Tibial nerve (tissue), 4 donors: ENCODE data around the gene PSMB11. TPM values are rescaled to one million over a fixed set of nuclear protein-coding genes. Genes with fewer than 3 reads are reported as not detected.

Experiments
- DNase-seq, 2 donors: peaks; one replicate each; pipeline ENCODE4 v3.0.0-alpha.2; 2019; ENCODE audit warnings: low spot score in 2 of 2
- H3K27ac ChIP-seq, 4 donors: fragments of 200-600 bp; sonication (generic) in 3 of 4; one replicate each; pipeline ENCODE4 v1.5.1; 2017 to 2019; ENCODE audit warnings: mild to moderate bottlenecking in 1 of 4
- H3K27me3 ChIP-seq, 2 donors: fragments of 200-600 bp; sonication (generic) in 1 of 2; one replicate each; pipeline versions ENCODE4 v1.5.1 to v1.6.0; 2017 to 2019
- H3K36me3 ChIP-seq, 3 donors: fragments of 200-600 bp; sonication (generic); one replicate each; pipeline ENCODE4 v1.5.1; 2018 to 2019
- H3K4me1 ChIP-seq, 4 donors: fragments of 200-600 bp; sonication (generic) in 3 of 4; one replicate each; pipeline ENCODE4 v1.5.1; 2017 to 2019
- H3K4me3 ChIP-seq, 4 donors: fragments of 200-600 bp; sonication (generic) in 3 of 4; one replicate each; pipeline ENCODE4 v1.5.1; 2017 to 2019; ENCODE audit warnings: mild to moderate bottlenecking in 1 of 4, moderate library complexity in 1 of 4
- H3K9me3 ChIP-seq, 4 donors: fragments of 200-600 bp; sonication (generic) in 3 of 4; one replicate each; pipeline ENCODE4 v1.5.1; 2017 to 2019
- EP300 ChIP-seq, 2 donors: sonication (generic); formaldehyde crosslinking; IDR thresholded peaks; one replicate each; pipeline ENCODE4 v1.6.1; 2017; ENCODE audit warnings: antibody characterized with exemption in 2 of 2, mild to moderate bottlenecking in 1 of 2
- POLR2A ChIP-seq, 2 donors: fragments of 450-650 bp; IDR thresholded peaks; one replicate each; pipeline ENCODE4 v1.6.1; 2017; ENCODE audit warnings: antibody characterized with exemption in 2 of 2, mild to moderate bottlenecking in 2 of 2, moderate library complexity in 2 of 2
- WGBS, 2 donors: methylation state at CpG; one replicate each; pipeline ENCODE4 v1.1.5; 2018; 5-methylcytosine and 5-hydroxymethylcytosine counted together
- total RNA-seq, 4 donors: library from RNA; depleted of rRNA; stranded (reverse); fragments of >200 nt; gene quantifications; one replicate each; pipeline ENCODE4 v1.1.0, GENCODE V29; 2016
- TF ChIP-seq, protein P1 (sequence below), 5 experiments: fragments of 200-600 bp in 3 of 5; fragments of 450-650 bp in 2 of 5; sonication (generic) in 3 of 5; IDR thresholded peaks; one replicate each; pipeline ENCODE4 v1.5.1; 2016 to 2019; ENCODE audit warnings: antibody characterized with exemption in 5 of 5, mild to moderate bottlenecking in 3 of 5, moderate library complexity in 2 of 5

Gene PSMB11
- total RNA-seq, 4 donors from 2014 or later, result not detected

DNA sequence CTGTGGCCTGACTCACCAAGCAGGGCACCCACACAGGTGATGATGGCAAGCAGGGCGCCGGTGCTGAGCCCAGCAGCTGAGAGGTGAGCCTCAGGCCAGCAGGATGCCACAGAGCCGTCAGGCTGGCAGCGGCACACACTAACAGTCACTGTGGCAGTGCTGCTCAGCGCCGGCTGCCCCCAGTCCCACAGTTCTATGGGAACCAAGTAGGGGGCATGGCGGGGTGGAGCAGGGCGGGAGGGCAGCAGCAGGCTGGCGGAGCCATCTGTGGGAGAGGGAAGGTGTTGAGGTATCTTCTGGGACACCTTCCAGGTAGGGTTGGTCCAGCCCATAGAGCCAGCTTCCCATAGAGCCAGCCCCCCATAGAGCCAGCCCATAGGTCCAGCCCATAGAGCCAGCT is 7.0 kb downstream of the PSMB11 start:
- Histone ChIP-seq H3K36me3 (no peaks in the 10 kb centered on the region), H3K4me1 (no peaks in the 10 kb centered on the region), H3K27me3 (no peaks in the 10 kb centered on the region), H3K9me3 (no peaks in the 10 kb centered on the region), H3K4me3 (no peak overlapping the region), H3K27ac (no peak overlapping the region)
- TF ChIP-seq POLR2A (IDR thresholded peaks at IDR 0.05) (no peak), EP300 (IDR thresholded peaks at IDR 0.05) (no peak)
- TF ChIP-seq, protein P1, sequence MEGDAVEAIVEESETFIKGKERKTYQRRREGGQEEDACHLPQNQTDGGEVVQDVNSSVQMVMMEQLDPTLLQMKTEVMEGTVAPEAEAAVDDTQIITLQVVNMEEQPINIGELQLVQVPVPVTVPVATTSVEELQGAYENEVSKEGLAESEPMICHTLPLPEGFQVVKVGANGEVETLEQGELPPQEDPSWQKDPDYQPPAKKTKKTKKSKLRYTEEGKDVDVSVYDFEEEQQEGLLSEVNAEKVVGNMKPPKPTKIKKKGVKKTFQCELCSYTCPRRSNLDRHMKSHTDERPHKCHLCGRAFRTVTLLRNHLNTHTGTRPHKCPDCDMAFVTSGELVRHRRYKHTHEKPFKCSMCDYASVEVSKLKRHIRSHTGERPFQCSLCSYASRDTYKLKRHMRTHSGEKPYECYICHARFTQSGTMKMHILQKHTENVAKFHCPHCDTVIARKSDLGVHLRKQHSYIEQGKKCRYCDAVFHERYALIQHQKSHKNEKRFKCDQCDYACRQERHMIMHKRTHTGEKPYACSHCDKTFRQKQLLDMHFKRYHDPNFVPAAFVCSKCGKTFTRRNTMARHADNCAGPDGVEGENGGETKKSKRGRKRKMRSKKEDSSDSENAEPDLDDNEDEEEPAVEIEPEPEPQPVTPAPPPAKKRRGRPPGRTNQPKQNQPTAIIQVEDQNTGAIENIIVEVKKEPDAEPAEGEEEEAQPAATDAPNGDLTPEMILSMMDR (IDR thresholded peaks at IDR 0.05), result no peak
- WGBS, 2 donors, result 95 to 96% methylated on average over 8 of the region's 9 CpGs
- DNase-seq, result no peak

DNA sequence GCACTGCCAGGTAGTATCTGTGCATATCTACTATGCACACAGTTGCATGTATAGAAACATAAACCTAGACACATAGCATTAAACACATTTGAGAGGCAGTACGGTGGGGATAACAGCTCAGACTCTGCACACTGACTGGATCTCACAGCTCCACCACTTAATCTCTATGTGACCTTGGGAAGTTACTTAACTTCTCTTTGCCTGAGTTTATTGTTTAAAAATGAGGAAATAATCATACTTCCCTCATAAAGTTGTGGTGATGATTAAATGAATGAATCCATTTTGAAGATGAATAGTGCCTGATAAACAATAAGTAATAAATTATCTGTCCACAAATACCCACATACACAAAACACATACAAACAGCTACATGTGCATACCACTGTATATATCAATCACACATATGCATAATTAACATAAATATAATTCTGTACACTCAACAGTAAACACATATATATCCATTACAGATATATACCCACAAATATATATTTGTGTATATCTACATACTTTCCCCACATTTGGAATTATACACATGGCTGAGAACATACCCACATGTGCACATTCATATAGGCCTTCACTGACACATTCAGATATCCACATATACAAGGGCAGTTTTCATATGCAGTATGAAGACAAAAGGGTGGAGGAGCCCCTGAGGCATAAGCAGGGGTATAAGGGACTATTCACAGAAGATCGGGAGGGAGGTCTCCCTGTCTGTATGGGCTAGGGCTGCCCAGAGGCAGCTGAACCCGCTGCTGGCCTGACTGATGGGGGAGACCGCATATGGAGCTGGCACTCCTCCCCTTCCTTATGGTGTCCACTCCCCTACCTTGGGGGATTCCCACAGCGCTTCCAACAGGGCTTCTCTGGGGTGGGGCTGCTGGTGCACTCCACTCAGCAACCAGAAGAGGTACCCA is 9.4 kb downstream of the PSMB11 start:
- 66 to 70% methylated on average over 5 of the region's 5 CpGs for WGBS, 2 donors
- H3K4me3 ChIP-seq, result no peak overlapping the region
- peaks cover 0 to 7% (median 2%) of the 10 kb centered on the region in 4 donors for H3K4me1 ChIP-seq
- H3K9me3 ChIP-seq, result no peaks in the 10 kb centered on the region
- no peaks in the 10 kb centered on the region for H3K27me3 ChIP-seq
- DNase-seq, result no peak
- no peak overlapping the region for H3K27ac ChIP-seq
- TF ChIP-seq EP300 (IDR thresholded peaks at IDR 0.05) (no peak), POLR2A (IDR thresholded peaks at IDR 0.05) (no peak)
- TF ChIP-seq, protein P1 (IDR thresholded peaks at IDR 0.05), result no peak
- no peaks in the 10 kb centered on the region for H3K36me3 ChIP-seq

DNA sequence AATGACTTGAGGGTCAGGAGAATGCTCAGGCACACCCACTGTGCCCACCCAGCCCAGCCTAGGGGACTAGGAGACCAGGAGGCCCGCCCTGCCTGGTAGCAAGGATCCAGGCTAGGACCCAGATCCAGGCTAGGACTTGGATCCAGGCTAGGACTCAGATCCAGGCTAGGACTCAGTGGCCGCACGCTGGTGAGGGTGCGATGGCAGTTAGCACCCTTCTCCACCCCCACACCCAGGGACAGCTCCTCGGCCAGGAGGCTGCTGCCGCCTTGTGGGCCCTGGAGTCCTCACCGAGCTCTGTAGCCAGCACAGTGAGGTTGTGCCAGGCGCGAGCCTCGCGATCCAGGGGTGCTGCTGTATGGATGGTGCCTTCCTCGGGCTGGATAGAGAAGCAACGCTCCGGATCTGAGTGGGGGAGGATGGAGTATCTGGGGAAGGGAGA is 10.2 kb downstream of the PSMB11 start:
- Histone ChIP-seq H3K27me3 (no peaks in the 10 kb centered on the region), H3K4me3 (no peak overlapping the region), H3K4me1 (peaks cover 0 to 15% (median 7%) of the 10 kb centered on the region in 4 donors), H3K27ac (no peak overlapping the region), H3K9me3 (no peaks in the 10 kb centered on the region), H3K36me3 (no peaks in the 10 kb centered on the region)
- WGBS, 2 donors, result 61 to 63% methylated on average over 4 to 14 of the region's 14 CpGs
- no peak for DNase-seq
- TF ChIP-seq POLR2A (IDR thresholded peaks at IDR 0.05) (no peak), EP300 (IDR thresholded peaks at IDR 0.05) (no peak)
- TF ChIP-seq, protein P1 (IDR thresholded peaks at IDR 0.05), result no peak

DNA sequence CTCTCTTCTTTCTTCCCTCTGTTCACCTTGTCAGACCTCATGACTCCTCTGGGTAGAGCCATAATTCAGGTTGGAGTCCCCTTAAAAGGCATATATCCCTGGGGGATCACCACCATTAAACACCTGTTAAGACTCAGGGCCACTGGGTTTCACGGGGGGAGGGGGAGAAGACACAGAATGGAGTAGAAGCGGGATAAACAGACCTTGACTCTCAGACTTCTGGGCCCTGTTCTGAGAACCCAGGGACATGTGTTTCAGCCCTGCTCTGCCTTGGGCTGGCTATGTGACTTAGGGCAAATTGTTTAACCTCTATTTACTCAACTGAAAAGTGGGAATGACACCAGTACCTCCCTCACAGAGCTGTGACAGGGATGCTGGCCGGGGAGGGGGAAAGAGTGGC is 10.7 kb downstream of the PSMB11 start:
- peaks cover 0 to 17% (median 7%) of the 10 kb centered on the region in 4 donors for H3K4me1 ChIP-seq
- no peak for TF ChIP-seq EP300 (IDR thresholded peaks at IDR 0.05)
- TF ChIP-seq POLR2A (IDR thresholded peaks at IDR 0.05), result no peak
- TF ChIP-seq, protein P1 (IDR thresholded peaks at IDR 0.05), result no peak
- no peaks in the 10 kb centered on the region for H3K36me3 ChIP-seq
- no peak for DNase-seq
- no peak overlapping the region for H3K27ac ChIP-seq
- H3K4me3 ChIP-seq, result no peak overlapping the region
- 73 to 74% methylated on average over 3 of the region's 3 CpGs for WGBS, 2 donors
- no peaks in the 10 kb centered on the region for H3K27me3 ChIP-seq
- no peaks in the 10 kb centered on the region for H3K9me3 ChIP-seq

DNA sequence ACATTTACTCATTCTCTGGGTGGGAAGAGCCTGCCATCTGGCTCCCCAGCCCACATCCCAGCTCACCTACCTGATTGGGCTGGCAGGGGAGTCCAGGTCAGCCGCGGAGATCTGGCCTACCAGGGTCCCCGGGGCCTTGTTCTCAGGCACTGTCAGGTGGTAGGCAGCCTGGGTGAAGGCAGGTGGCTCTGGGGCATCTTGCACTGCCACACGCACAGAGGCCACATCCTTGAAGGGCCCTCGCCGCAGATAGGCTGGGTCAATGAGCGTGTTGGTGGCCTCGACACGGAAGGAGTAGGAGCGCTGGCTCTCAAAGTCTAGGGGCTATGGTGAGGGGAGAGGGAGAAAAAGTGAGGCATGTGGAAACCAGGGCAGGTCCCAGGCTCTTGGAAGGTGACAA is 11.4 kb downstream of the PSMB11 start:
- no peak overlapping the region for H3K4me3 ChIP-seq
- WGBS, 2 donors, result 89 to 97% methylated on average over 10 of the region's 10 CpGs
- no peak for DNase-seq

More for the DNA sequence above, 11.4 kb downstream of the PSMB11 start:
- Histone ChIP-seq H3K27me3 (no peaks in the 10 kb centered on the region), H3K27ac (no peak overlapping the region), H3K36me3 (no peaks in the 10 kb centered on the region), H3K9me3 (no peaks in the 10 kb centered on the region), H3K4me1 (peaks cover 0 to 23% (median 7%) of the 10 kb centered on the region in 4 donors)
- TF ChIP-seq, protein P1 (IDR thresholded peaks at IDR 0.05), result no peak
- TF ChIP-seq POLR2A (IDR thresholded peaks at IDR 0.05) (no peak), EP300 (IDR thresholded peaks at IDR 0.05) (no peak)
